ENCODE results near the gene WDR72.

Gene WDR72

DNA sequence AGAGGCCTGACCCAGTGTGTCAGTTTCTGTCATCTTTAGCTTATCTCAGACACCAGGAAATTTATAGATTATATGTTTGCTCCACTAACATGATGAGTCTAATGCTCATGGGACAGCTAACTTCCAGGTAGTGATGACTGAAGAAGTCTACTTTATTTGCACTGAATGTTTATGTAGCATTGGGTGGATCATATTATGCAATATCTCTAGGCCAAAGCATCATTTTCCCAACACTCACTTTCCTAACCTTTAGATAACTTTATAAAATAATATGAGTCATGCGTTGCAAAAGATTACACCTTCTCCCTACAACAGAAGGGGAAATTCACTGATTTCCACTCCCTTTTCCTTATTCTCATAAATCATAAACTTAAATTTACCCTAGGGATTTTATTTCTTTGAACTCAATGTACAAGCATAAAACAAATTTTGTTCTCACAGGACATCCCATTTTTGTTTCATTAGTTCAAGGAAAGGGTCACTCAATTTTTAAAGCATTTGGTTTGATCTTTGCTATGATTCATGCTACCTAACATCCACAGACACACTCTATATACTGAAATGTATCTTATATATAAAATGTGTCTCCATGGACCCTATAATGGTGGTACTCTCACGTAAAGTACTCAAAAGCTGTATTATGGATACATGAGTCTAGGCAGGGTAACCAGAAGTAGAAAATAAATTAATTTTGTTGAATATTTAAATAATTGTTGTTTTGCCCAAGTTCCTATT lies 225.2 kb downstream of the WDR72 start:
- no peak for DNase-seq (ENCODE audit: low spot score)

DNA sequence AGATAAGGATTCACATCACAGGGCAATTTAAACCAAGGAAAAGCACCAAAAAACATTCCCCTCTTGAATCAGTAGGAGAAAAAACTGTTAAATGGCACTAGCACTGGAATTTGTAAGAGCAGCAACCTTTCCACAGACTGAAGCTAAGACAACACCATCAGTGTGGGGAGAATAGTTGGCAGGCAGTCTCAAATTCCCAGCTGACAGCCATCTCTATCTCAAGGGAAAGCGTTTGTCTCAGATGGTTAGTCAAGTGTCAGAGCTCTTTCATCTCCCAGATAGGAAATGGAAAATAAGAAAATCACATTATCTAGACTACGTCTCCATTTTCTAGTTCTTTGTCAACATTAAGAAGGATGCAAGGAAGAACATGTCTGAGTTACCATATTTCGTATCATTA lies 228.7 kb downstream of the WDR72 start:
- no peak for DNase-seq (ENCODE audit: low spot score)

DNA sequence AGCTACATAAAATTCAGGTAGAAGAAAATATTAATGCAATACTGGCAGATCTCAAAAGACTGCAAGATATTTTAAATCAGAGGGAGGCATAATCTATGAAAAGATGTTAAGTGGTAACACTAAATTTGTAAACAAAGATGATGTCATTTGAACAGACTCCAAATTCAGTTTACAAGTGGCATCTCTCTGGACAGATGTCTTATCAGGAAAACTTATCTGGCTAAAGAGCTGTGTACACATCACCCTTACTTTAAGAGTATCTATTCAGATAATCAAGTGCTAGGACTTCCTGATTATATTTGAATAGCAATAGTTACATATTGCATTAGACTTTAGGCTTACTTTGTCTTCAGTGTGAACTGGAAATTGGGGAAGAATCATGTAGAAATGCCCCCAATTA lies 231.5 kb downstream of the WDR72 start:
- no peak for DNase-seq (ENCODE audit: low spot score)

DNA sequence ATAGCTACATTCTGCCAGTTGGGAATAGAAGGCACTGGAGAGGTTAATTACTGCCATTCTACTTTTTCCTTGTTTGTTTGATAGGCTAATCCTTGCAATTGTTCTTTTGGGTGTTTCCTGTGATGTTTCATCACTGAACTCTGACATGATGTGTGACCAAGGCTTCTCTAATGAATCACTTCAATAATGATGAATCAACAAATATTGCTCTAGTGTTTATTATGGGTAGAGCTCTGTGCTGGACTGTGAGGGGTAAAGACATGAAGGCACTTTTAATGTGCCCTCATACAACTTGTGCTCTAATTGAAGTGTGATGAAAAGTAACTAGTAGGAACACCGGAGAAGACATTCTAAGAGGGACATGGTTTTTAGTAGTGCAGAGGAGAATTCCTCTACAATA lies 233.6 kb downstream of the WDR72 start:
- no peak for DNase-seq (ENCODE audit: low spot score)

DNA sequence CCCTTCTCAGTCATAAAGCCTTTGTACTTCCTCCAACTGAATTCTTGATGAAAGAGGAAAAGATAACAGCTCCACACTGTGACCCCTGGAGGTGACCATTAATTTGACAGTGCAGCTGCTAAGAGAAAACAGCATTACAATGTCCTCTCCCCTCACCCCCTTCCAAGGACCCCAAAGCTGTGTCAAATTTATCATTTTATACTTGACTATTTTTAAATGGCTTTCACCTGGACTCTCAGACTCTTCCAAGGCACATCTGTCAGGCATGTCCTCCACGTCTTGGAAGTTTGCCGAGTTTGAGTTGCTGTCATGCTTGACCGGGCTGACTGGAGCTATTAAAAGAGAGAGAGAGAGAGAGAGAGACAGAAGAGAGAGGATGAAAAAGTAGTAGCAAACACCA lies 236.5 kb downstream of the WDR72 start:
- DNase-seq (ENCODE audit: low spot score) = no peak

DNA sequence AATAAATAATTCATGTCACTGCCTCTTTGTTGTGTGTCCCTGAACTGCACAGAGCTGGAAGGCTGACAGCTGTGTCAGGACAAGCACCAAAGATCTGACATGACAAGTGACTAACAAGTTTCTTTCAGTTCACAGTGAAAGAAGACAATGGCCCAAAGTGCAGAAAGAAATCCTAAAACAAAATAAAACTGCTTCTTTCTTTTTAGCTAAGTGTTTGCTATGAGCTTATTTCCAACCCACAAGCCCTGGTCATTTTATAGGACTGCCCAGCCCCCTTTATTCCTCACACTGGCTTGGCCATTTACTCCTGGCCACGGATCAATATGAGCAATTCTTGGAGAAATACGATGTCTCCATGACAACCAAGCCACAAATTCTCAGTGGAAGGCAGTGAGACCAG lies 238.5 kb downstream of the WDR72 start:
- DNase-seq (ENCODE audit: low spot score) = no peak

DNA sequence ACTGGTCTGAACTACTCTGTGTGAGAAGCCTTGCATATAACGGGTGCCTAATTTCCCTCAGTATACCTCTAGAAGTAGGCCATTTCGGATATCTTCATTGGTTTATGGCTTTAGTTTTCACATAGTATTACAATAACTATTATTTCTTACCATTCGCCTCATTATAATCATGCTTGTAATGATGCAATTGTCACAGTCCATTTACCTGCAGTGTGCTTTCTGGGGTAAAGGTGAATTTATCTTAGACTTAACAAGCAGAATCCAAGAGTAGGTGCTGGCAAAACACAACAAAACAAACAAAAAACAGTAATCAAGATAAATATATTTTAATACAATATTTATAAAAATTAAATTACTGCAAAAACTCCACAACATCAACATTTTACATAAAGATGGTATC lies 246.0 kb downstream of the WDR72 start:
- no peak for DNase-seq (ENCODE audit: low spot score)

DNA sequence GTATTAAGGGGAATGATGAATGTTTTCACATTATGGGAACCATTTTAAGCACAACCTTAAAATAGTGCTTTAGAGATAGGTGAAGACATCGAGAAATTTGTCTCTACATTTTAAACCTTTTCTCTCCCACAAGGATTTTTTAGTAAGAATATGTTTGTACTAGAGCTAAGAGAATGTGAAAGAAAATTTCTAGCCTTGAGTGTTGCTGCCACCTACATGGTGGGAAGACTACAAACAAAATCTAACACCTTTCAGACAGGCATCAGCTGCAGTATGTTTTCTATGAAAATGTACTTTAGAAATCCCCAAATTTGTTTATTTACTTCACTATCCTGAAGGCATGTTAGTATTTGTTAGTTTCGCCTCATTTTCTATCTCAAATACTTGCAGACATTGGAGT lies 247.4 kb downstream of the WDR72 start:
- DNase-seq (ENCODE audit: low spot score) = no peak

DNA sequence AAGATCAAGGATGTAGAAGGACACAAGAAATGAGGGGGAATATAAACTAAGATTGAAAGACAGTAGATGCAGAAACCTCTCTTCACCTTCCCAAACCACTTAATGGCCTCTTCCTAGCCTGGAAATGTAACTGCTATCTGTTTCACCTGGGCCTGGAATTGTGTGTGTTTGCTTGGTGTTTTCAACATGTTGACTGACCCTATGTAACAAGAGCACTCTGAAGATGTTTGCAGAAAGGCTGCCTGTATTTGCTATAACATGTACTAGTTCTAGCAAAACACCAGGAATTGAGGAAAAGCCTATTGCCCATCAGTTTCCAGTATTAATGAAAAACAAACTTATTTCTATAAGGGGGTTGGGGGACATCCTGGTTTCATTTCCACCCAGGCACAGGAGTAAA lies 248.3 kb downstream of the WDR72 start:
- no peak for DNase-seq (ENCODE audit: low spot score)

DNA sequence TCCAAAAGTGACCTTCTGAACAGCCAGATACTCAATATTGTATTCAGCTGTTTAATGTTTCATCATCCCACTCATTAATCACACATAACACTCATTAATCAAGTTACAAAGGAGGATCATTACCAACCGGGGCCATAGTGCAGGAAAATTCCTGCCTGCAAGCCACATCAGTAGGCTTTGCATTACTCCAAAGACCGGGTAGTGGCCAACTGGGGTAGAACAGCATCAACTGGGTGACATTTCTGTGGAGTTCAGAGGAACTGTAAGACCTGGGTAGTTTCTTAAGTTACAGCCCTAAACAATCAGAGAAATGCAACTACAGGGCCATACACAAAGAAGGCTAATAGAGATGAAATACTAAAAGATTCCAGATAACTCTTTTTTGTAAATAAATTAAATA lies 253.1 kb downstream of the WDR72 start:
- no peak for DNase-seq (ENCODE audit: low spot score)

DNA sequence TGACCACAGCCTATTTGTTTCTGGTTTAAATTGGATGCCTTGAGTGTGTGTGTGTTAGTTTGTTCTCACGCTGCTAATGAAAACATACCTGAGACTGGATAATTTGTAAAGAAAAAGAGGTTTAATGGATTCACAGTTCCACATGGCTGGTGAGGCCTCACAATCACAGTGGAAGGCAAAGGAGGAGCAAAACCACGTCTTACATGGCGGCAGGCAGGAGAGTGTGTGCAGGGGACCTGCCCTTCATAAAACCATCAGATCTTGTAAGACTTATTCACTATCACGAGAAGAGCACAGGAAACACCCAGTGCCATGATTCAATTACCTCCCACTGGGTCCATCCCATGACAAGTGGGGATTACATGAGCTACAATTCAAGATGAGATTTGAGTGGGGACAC lies 260.5 kb downstream of the WDR72 start:
- DNase-seq (ENCODE audit: low spot score) = no peak

DNA sequence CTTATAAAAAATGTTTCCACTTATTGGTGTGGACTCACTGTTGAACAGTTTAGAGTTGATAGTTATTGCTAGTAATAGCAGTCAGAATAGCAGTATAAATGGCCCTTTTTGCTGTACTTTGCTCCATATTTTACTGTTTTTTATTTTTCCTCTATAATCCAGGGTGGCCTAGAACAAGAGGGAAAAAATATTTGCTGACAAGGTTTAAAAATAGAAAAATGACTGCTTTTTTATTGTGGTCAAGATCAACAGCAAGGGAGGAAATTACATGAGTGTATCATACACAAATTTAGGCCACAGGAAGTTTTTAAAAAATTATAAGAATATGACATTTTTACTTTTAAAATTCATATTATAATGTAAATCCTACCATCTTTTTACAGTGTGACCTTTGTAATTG lies 269.1 kb downstream of the WDR72 start:
- no peak for DNase-seq (ENCODE audit: low spot score)

DNA sequence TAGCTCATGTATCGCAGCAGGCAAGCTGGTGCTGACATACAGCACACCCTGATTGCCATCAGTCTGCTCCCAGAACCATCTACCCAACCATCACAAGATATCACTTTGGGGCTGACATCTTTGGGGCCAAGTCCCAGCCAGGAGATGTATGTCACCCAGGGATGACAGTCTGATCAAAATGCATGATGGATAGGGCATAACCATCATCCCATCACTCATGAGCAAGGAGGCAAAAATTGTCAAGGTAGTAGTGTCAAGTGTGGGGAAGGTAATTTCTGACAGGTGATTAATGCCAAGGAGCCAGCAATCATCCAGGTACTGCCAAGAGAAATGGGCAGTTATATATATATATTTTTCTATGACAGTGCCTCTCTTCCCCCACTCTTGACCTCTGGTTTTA lies 277.4 kb downstream of the WDR72 start:
- DNase-seq (ENCODE audit: low spot score) = no peak

DNA sequence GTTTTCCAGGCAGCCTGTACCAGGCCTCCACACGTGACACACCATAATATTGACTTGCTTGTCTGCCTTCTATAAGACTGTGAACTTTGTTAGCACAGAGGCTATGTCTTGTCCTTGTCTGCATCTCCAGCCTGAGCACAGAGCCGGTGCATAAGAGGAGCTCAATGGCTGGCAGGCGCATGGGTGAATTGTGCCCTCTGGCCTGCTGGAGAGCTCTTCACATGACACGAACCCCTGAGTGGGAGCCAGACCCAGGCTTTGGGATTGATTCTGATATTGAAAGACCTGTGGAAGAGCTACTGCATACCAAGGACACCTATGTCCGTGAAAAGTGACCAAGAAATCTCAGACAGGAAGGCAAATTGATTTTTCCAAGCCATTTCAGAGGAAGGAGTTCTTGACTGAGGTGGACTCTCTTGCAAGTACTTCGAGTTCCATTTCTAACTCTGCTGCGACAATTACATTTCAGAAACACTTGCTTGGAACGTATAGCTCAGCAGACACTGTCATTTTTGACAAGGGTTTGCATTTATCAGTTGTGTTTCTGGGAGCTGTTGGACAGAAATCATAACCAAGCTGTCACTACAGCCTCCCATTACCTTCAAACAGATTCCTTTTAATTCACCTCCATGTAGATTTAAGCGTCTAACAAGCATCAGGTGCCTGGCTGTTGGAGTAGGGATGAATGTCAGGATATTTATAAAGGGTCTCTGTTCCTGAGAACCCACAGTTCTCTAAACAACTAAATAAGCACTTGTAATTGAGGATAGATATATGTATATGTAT lies 281.3 kb downstream of the WDR72 start:
- DNase-seq (ENCODE audit: low spot score) = no peak

DNA sequence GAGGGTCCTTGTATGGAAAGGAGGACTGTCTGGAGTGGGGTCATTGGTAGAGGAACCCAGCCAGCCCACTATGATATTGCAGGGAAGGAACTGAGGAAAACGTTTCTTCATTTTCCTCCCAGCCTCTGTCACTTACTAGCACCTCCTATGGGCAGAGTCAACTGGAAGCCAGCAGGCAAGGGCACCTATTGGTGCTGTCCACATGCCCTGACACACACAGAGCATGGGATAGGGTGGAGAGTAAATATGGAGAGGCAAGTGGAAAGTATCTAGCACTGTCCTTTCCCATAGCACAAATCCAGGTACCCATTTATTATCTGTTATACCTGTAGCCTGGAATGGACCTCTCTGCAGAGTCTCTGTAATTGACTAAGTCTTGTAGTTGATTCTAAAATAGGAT lies 285.6 kb downstream of the WDR72 start:
- DNase-seq (ENCODE audit: low spot score) = no peak

DNA sequence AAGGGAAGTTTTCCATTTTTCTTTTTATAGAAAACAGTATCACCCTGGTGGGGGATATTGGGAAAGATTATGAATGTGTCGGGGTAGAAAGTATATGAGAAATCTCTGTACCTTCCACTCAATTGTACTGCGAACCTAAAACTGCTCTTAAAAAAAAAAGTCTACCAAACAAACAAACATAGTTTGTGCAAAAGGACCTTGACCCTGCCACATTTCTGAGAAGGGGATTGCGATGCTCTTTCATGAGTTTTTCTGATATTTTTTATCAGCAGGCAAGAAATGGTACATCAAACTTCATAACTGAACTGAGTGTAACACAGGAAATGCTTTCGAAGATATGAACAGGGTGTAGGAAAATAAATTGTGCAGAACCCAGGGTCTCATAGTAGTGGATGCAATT lies 286.0 kb downstream of the WDR72 start:
- DNase-seq (ENCODE audit: low spot score) = no peak

DNA sequence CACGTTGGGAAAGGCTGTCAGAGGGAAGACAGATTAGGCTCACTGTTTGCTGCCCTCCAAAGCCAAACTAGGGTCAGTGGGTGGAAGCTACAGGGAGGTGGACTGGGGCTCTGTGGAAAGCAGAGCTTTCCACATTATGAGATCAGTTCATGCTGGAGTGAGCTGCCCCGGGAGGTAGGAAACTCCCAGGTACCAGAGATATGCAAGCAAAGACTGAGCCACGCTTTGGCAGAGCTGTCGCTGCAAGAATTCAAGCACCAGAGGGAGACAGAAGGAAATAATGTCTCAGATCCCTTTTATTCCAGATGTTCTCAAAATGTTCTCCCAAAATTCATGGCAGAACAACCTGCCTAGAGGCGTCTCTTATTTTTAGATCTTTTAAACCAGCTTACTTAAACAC lies 286.6 kb downstream of the WDR72 start:
- DNase-seq (ENCODE audit: low spot score) = no peak

DNA sequence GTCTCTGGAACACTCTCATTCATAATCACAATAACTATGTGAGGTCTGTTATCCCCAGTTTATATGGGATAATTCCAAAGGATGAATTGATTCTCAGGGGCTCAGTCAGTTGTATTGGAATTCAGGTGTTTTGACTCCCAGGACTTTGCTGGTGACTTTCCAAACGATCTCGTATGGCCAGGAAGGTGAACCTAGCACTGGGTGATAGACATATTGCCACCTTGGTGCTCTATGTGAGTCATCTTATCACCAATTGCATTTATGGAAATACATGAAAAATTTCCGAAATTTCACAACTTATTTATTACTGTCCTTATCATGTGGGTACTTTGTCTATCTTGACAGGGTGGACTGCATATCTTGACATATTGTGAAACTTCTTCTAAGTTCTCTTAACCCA lies 287.3 kb downstream of the WDR72 start:
- DNase-seq (ENCODE audit: low spot score) = no peak

DNA sequence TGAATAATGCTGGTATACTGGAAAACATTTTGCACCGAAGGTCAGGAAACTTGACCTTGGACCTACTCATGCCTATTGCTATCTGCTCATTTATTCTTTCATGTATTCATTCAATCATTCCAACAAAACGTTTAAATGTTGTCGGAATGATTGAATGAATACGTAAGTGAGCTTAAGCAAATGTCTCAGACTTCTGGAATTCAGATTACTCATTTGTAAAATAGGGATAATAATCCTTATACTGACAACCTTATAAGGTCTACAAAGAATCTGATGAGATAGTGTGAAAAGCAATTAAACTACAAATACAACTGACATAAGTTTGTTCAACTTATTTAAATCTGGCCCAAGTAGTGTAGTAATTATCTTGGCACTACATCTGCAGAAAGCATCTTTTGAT lies 288.7 kb downstream of the WDR72 start:
- DNase-seq (ENCODE audit: low spot score) = no peak

DNA sequence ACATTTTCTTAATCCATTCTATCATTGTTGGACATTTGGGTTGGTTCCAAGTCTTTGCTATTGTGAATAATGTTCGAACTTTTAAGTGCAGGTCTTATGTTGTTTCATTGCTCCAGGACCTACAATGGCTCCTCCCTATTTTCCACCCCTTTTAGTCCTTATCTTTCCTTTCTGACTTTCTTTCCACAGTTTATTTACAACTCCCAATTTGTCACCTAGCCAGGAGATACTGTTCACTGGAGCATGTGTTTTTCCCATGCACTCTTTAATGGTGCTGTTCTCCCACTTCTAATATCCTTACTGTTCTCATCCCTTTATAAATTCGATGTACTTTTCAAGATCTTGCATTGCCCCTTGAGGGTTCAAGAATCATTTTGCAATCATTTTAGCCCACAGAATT lies 290.0 kb downstream of the WDR72 start:
- no peak for DNase-seq (ENCODE audit: low spot score)

Measured in ecto neural progenitor cell (in vitro differentiated cells).